ENCODE results near the gene B4GALT2.

The B4GALT2 gene

DNA sequence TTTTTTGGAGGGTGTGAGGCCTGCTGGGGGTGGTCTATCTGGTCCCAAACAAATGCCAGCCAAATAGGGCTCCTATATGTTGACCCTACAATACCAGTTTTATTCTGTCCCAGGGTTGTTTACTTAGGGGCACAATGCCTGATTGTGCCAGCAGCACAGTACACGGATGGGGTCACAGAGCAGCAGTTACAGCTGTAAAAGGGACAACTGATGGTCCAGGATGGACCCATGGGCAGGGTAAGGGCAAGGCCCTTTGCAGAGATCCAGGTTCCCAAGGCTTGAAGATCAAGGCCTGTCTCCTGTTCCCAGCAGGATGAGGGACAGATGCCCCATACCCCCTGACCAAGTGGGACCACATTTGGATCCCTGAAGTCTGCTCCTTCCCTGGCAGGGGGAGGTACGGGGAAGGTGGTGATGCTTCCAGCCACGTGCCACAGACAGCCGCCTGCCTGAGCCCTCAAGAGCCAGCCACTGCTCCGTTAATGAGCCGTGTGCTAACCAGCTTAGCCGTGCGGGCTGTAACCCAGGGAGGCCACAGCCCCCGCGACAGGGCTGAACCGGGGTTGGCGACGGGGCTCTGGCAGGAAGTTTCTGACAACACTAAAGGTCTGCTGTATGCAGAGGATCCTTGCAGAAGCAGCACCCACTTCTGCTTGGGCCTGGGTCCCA, 34.1 kb downstream of the B4GALT2 start:
- no peak for DNase-seq

DNA sequence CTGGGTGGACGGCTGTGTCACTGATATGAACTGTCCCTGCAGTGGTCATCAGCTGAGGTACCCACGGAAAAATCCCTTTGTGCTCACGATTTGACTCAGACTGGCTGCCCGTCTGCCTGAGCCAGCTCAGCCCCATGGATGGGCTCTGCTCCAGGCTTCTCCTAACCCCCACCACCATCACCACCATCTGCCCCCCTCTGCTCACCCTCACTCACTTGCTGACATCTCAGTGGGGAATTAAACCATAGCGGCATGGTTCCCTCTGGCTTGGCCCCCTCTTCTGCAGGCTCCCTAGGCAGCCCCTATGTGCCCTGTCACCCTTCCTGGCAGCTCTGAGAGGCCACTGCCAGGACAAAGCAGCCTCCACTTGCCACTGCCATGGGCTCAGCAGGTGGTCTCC, 34.9 kb downstream of the B4GALT2 start:
- DNase-seq = no peak

DNA sequence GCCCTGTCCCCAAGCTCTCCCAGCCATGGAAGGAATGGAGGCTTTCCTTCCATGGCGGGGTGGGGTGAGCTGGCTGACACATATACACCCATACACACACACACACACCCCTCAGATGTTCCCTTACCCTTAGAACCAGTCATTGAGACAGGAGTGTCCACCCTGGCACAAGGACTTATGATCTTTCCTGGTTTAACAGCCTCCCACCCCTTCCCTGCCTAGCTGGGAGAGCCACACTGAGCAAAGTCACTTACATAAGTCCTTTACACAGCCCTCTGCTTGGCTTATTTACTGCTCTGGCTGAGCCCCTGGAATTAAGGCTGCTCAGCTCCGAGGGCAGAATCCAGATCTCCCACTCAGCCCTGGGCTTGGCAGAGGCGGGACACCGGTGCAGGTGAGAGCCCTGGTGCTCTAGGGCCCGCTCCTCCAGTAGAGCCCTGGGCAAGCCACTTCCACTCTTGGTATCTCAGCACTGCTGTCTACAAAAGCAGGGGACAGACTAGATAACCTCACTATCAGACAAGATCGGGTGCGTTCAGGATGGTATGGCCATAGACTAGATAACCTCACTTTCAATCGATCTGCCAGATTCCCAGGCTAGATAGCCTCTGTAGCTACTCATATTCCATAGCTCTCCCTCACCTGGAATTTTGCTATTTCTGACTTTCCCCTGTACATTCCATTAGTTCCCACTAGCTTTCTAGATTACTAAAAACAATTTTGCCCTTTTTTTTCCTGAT, 35.5 kb downstream of the B4GALT2 start:
- no peak for DNase-seq

DNA sequence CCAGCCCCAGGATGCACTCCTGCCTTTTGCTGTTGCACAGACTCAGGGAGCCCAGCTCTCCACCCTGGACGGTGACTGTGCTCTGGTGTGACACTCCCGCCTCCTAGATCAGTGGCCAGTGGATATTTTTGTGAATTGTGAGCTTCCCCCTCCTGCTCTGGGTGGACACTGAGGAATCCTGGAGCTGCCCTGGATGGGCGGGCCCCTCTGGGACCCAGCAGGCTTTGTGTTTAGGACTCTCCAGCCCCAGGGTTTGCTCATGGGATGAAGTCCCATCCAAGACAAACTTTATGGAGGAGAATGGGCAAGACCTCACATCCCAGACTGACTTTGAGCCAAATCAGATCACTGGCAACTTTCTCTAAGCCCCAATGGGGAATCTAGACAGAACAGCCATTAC, 36.2 kb downstream of the B4GALT2 start:
- no peak for DNase-seq

DNA sequence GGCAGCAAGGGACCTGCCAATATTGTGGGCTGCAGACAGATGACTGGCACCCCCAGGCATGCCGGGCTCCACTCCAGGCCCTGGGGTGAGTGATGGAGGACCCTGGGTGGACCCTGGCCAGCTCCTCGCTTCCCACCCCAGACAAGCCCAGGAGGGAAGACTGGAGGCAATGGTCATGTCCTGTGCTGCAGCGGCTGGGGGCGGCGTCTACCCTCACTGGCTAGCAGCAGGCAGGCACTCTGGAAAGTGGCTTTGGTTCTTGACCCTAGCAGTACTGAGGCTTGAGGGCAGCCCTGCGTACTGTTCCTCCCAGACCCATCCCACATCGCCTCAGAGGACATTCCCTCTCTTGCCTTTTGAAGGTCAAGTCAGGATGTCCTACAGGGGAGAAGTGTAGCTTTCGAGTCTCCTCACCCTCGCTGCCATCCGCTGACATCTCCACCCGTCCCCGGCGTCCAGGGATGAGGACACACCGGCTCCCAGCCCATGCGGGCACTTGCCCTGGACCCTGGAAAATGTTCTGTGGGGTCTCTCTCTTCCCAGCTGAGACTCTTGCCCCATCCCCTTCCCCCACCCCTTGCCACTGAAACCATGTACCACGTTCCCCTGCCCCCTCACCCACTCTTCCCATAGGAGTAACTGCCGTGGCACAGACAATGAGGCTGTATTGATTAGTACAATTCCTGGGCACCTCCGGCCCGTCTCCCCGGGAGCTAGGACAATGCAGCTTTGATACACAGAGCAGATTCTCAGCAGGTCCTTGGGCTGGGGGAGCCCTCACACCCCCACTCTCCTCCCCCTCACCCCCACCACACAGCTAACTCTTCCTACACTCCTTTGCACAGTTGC, 37.3 kb downstream of the B4GALT2 start:
- DNase-seq = no peak

DNA sequence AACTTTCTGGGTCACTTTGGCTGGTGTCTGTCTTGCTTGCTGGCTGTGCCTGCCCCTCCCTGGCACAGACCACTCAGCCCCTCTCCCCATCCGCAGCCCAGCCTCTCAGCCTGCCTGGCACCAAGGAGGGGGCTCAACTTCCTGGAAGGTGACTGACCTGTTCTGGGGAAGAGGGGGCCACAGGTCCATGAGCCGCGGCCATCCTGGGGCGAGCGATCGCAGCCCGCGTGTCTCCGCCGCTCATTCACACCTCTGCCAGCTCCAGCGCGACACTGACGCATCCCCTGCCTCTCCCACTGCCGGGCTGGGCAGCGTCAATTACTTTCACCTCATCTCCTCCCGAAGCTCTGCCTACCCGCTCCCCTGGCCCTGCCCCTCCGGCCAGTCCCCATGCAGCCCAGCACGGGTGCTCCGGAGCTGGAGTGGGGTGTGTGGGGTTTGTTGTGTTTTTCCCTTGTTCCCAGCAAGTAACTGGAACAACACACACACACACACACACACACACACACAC, 37.9 kb downstream of the B4GALT2 start:
- no peak for DNase-seq

DNA sequence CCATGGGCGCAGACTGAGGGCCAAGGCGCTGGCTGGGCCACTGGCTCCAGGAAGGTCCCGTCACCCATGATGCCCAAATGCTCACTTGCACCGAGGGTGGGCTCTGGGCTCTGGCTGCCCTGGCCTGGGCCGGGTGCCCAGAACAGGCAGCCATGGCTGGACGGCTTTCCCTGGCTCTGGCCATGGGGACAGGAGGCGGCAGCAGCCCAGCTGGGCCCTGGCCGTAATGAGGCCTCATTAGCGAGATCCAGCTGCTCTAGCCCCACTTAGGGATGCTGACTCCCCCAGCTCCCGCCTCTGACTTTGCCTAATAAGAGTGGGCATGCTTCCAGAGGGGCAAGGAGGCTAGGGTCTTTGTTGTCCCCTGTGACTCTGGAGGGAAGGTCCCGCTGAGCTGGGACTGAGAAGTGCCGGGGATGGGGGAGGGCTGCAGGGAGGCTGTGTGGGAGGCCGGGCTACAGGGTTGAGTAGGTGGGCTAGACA, 40.5 kb downstream of the B4GALT2 start:
- no peak for DNase-seq

DNA sequence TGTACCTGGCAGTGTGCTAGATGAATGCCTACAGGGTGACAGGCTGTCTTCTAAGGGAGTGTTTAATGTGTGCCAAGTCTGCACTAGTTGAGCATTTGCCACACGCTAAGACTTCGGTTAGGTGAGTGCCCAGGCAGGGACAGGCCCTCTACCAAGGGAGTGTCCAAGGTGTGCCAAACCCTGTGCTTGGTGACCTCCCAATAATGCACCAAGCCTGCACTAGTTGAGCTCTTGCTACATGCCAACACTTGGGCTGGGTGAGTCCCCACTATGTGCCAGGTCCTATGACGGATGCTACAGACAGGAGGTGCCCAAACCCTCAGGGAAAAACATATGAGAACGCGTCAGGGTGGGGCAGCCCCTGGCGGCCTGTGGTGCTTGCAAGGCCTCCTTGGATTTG, 41.5 kb downstream of the B4GALT2 start:
- no peak for DNase-seq

DNA sequence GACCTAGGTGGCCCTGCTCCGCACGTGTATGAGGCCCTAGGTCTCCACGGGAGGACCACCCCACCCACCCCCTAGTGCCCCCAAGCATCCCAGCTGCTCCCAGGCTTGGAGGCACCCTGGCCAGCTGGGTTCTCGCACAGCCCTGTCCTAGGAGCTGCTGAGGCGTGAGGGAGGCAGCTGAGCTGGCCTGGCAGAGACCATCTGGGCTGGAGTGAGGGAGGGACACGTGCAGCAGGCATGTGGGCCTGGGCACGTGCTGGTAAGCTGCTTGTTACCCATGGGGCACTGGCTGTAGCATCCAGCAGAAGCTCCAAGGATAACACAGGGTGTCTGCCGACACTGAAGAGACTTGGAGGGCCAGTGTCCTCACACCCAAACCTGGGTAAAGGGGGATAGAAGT, 42.1 kb downstream of the B4GALT2 start:
- no peak for DNase-seq

DNA sequence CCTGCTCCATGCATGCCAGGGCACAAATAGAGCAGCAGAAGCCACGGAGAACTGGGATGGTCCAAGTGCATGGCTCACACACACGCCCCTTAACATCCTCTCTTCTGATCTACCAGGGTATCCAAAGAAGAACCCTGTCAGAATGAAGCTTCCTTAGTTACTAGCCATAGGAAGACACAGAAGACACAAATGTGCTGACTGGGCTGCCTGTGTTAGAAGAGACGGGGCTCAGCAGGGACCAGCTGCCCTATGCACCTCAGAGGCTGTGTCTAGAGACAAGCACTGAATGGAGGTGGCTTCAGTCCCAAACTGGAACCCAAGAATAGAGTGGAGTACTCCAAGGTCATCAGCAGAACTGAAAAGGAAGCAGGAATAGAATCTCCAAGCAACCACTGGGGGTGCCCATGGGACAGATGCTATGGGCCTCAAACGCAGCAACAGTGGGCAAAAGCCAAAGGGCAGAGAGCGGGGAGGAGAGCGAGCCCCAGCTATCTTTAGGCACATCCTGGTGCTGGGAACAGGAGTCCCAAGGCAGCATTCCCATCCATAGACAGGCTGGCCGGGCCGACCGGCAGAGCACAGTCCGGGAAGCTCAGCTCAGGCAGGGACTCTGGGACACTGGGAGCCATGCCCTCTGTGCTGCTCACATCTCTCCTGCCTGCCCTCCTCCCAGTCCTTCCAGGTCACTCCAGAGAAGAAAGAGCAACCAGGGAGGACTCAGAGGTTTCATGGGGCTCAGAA, 42.7 kb downstream of the B4GALT2 start:
- DNase-seq = no peak

DNA sequence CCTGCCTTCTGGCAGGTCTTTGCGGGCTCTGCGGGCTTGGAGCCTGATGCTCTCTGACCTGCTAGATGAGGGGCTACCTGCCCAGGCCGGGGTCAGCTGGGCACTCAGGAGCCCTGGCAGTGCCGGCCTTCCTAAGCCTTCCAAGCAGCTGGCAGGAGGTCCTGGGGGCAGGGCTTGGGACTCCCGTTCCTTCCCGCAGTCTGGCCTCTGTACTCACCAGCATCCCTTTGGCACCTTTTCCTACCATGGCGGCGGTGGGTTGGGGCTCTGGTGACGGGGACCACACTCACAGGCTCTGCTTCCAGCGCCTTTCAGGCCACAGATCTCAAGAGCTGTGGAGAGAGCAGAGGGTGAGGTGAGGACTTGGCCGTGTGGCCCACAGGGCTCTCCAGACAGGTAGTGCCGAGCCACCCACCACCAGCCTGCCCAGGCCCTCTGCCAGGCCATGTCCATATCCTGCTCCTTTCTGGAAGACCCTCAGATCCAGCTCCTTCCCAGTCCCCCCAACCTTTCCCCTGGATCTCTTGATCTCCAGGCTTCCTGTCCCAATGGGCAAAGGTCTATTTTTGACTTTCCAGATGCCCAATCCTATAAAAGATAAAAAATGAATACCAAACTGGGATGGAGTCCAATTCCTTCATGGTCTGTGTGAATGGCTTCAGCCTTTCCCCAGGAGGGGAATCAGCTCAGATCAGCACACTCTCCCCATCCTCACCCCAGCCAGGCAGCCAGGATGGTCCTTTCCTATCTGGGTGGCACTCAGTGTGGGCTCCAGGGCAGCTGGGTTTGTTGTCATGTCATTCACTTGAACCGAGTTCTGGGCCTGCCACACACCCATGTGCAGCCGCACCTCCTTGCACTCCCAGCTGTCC, 45.3 kb downstream of the B4GALT2 start:
- no peak for DNase-seq

DNA sequence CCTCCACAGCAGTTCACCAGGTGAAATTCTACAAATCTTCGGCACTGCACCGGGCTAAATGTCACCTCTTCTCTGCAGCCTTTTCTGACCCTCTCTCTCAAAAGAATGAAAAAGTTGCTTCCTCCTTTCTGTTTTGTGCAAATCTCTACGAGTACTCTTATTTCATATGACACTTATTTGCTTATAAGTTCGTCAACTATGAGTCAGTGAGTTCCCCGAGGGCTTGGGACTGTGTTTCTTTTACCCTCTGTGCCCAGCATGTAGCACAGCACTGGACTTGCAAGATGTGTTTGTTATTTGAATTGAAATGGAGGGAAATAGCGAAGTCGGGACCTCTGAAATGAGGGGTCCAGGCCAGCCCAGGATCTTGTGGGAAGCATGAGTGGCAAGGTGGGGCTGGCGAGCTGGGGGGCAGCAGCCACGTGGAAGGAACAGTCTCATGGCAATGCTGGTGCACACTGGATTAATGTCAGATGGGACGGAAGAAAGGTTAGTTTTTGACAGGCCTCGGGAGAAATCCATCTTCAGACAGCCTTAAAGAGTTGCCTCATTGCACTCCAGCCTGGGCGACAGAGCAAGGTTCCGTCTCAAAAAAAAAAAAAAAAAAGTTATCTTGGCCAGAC, 46.0 kb downstream of the B4GALT2 start:
- DNase-seq = no peak

DNA sequence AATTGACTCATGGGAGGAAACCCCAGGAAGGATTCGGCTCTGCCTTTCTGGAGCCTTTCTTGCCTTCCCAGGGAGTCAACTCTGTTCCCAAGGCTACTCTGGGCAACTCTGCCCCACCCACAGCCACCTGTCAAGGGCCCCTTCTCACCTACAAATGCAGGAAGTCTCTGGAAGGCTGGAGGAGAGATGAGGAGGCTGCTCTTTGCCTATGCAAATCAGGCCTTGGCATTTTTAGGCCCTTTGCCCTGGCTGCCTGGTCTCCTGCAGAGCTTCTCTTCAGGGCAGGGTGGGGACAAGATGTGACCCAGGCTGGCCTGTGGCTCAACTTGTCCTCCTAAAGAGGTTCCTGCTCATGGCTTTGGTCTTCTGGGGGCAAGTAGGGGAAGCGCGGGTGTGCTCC, 46.8 kb downstream of the B4GALT2 start:
- no peak for DNase-seq

DNA sequence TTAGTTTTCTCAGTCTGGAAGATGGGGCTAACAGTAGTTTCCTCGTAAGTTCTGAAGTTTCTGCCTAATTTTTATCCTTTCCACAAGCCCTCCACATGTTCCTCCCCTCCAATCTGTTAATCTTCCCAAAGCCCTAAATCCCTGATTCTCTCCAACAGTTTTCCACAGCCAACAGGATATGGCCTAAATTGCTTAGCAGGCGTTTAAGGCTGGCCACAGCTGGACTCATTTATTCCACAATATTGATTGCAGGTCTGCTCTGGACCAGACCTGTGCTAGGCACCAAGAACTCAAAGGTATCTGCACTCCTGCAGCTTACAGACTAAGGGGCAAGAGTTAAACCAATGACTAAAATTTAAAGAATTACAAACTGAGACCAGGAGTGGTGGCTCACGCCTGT, 48.3 kb downstream of the B4GALT2 start:
- DNase-seq = no peak

DNA sequence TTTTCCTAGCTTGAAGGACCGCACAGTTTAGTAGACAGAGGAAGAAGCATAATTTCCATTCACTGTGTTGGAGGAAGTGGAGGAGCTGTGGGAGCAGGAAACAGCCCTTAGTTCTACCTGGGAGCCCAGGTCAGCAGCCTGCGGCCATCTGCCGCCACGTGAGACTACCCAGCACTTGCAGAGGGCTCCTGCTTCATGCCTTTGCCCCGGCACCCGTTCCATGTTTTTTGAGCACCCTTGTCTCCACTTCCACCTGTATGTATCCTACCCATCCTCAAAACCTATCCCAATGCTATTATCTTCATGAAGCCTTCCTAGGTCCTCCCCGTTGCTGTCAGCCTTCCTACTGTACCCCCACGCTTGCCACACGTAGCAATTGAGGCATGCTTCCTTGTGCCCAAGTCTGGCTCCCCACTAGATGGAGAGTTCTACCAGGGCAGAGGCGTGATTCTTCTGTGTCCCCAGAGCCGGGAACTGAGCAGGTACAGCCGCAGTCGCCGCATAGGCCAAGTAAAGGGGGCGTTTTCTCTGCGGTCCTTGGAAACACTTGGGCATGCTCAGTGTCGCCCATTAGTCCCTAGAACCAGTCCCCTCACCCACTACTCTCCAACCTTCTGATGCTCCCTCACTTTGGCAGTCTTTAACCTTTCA, 50.4 kb downstream of the B4GALT2 start:
- no peak for DNase-seq

DNA sequence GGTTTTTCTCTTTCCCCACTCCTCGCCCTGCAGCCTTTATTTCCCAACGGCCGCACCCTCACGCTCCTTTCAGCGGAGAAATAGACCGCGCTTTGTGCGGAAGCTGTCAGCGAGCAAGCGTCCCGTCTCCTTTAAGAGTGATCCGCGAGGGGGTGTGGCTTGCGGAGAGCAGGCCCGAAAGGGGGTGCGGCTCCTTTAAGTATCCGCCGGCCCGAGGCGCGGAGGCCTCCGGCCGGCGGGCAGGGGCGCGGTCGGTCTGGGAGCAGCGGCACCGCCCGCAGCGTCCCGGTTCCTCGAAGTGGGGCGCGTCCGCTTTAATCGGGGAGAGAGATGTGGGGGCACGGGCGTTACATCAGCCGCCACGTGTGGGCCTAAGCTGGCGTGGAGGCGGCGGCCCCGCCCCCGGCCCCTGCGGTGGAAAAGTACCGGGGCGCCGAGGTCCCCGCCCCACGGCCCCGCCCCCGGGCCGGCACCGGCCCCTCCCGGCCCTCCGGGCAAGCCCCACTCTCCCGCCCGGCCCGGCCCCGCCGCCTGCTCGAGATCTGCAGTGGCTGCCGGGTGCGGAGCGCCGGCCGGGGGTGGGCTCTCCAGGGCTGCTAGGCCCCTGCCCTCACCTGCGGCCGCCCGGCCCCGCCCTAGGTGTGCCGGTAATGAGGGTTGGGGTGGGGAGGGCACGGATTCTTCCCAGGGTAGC, 51.0 kb downstream of the B4GALT2 start:
- peak; percentile 93 for DNase-seq

DNA sequence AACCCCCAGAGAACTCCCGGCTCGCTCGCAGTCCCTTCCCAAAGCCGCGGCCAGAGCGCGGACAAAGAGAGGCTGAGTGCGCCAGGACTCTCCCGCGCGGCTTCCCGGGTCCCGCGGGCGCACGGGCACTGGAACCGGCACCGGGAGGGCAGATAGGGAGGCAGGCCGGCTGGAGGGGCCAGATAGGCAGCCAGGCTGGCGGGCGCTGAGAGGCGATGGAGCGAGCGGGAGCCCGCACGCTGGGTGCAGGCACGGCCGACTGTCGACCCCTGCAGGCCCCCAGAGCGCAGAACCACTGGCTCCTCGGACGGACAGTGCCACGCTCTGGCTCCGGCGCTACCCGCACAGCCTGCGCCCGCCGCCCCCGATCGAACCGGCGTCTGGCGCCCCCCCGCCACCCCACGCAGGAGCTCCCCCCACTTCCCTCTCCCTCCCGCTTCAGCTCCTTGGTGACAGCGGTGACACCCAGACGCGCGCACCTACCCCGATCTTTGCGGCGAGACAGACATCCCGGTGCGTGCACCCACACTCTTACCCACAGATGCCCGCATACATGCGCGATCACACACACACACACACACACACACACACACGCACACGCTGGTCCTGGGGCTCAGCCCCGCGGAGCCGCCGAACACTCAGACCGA, 51.7 kb downstream of the B4GALT2 start:
- DNase-seq = peak; percentile 76

DNA sequence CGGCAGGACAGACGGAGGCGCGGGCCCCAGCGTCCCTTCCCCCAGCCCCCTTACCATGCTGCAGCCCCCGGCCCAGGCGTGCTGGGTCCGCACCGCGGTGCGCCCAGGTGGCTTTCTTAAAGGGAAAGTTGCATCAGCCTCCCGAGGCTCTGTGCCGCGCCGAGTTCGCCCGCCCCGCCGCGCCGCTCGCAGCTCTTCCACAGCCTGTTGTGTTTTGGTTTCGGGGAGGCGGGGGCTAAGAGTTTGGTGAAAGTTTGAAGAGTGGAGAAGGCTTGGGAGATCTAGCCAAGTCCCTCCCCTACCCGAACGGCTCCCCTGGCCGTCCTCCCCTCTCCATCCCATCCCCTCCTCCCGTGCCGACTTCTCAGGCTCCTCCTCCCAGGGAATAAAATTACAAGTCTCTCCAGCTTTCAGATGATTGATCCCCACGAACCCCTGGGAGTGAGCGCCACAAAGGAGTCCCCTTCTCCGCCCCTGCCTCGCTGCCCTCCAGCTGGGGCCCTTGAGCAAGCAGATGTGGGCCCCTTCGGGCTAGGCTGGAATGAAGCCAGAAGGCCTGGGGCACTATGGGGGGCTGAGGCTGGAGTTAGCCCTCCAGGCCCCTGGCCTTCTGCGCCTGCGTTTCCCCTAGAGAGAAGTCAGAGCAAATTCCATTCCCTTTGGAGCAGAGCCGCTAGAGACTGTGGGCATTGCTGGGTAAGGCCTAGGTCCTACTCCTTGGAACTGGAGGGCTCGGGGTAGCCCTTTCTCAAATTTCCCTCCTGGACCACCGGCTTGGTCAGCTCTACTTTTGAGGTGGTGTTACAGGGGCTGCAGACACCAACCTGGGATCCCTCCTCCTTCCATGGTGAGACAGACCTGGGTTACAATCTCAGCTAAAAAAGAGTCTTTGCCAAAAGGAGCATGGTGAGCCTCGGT, 52.5 kb downstream of the B4GALT2 start, which contains the start of gene SLC6A9:
Gene SLC6A9, minus strand, starts transcription at position 211 of the 918 bp plus-strand sequence. CDS start 7,185 bp downstream, outside the sequence.
- peak; percentile 59 for DNase-seq

Measured in CD4-positive, alpha-beta T cell treated with Interleukin-6 for 4 hours (primary cell).